ENCODE results near the gene S100A5.
"Not testable (repeated sequence)": the region's sequence is repeated elsewhere in the genome, so short reads cannot be mapped to it uniquely, and the experiment has no call there.

The S100A5 gene

DNA sequence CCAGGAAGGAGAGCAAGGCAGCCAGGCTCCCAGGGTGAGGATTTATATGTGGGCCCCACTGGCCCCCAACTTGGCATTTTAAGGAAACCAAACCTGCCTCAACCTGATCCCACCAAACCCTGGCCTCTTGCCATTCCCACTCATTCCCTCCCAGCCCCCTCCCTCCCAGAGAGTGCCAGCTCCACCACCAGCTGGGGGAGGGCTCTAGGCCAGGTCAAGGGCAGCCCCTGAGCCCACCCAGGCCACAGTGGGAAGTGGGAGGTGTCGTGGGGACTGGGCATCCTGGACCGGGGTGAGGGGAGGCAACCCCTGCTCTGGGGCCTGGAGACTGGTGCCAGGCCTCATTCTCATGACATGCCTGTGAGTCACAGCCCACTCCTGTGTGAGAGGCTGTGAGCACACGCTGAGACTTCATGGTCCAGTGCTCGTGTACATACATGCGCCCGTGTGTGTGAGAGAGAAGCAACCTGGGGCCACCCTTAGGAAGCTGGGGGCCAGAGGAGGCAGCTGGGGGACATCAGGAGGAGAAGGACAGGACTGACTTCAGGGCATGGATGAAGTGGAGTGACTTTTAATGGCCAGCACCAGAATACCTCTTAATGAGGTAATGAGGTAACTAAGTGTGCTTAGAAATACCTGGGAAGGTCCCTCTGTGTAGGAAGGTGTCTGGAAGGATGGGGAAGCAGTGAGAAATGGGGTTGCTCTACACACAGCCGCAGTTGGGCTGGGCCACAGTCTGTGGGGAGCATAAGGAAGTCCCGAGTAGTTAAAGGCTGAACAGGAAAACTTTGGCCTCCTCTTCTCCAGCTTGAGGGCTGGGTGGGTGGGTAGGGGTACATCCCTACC lies 25.0 kb upstream of the S100A5 start, which contains the start of gene S100A2:
Gene S100A2 (minus strand): TSS at position 316 of the 846 bp plus-strand sequence. CDS start 1,967 bp downstream, outside the sequence.
- DNase-seq (ENCODE audit: low read depth), result peak; percentile 91
- no peak within 1 kb of the TSS for H3K4me3 ChIP-seq (ENCODE audit: low read depth, low read length)

DNA sequence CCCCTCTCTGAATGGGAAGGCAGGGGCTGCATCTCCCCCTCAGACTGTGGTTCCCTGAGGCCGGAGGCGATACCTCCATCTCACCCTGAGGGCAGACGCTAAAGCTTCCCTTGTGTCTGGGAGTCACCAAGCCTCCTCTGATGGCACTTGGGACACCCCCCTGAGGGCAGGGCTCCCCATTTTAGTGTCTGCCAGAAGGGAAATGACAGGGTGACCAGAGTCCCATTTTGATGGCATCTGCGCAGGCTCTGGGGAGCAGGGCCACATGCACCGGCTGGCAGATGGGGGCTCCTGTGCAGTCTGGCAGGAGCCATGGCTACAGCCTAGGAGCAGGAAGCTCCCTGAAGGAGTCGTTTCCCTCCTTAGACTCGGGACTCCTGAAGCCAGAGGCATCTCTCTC lies 23.3 kb upstream of the S100A5 start:
- no peak overlapping the region for H3K4me3 ChIP-seq (ENCODE audit: low read depth, low read length)
- TF ChIP-seq, protein P1, sequence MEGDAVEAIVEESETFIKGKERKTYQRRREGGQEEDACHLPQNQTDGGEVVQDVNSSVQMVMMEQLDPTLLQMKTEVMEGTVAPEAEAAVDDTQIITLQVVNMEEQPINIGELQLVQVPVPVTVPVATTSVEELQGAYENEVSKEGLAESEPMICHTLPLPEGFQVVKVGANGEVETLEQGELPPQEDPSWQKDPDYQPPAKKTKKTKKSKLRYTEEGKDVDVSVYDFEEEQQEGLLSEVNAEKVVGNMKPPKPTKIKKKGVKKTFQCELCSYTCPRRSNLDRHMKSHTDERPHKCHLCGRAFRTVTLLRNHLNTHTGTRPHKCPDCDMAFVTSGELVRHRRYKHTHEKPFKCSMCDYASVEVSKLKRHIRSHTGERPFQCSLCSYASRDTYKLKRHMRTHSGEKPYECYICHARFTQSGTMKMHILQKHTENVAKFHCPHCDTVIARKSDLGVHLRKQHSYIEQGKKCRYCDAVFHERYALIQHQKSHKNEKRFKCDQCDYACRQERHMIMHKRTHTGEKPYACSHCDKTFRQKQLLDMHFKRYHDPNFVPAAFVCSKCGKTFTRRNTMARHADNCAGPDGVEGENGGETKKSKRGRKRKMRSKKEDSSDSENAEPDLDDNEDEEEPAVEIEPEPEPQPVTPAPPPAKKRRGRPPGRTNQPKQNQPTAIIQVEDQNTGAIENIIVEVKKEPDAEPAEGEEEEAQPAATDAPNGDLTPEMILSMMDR (conservative IDR thresholded peaks at IDR 0.05; ENCODE audit: low read depth, low read length), result no peak
- no peak for DNase-seq (ENCODE audit: low read depth)

More for the DNA sequence above, 25.0 kb upstream of the S100A5 start, which contains the start of gene S100A2:
- TF ChIP-seq, protein P1 (conservative IDR thresholded peaks at IDR 0.05; ENCODE audit: low read depth, low read length), result no peak

GRCh38 chr1:153563483-153563901 lies 22.8 kb upstream of the S100A5 start:
- no peak overlapping the region for H3K4me3 ChIP-seq (ENCODE audit: low read depth, low read length)
- no peak for DNase-seq (ENCODE audit: low read depth)
- TF ChIP-seq, protein P1 (conservative IDR thresholded peaks at IDR 0.05; ENCODE audit: low read depth, low read length), result no peak

DNA sequence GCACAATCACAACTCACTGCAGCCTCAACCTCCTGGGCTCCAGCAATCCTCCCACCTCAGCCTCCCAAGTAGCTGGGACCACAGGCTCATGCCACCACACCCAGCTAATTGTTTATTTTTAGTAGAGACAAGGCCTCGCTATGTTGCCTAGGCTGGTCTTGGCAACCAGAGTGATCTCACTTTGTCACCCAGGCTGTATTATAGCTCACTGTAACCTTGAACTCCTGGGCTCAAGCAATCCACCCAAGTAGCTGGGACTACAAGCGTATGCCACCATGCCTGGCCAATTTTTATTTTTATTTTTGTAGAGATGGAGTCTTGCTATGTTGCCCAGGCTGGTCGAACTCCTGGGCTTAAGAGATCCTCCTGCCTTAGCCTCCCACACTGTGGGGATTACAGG lies 21.3 kb upstream of the S100A5 start:
- DNase-seq (ENCODE audit: low read depth); H3K4me3 ChIP-seq (ENCODE audit: low read depth, low read length): not testable (repeated sequence)

GRCh38 chr1:153561466-153561985 lies 20.8 kb upstream of the S100A5 start:
- no peak overlapping the region for H3K4me3 ChIP-seq (ENCODE audit: low read depth, low read length)
- no peak for DNase-seq (ENCODE audit: low read depth)
- TF ChIP-seq, protein P1 (conservative IDR thresholded peaks at IDR 0.05; ENCODE audit: low read depth, low read length), result no peak

DNA sequence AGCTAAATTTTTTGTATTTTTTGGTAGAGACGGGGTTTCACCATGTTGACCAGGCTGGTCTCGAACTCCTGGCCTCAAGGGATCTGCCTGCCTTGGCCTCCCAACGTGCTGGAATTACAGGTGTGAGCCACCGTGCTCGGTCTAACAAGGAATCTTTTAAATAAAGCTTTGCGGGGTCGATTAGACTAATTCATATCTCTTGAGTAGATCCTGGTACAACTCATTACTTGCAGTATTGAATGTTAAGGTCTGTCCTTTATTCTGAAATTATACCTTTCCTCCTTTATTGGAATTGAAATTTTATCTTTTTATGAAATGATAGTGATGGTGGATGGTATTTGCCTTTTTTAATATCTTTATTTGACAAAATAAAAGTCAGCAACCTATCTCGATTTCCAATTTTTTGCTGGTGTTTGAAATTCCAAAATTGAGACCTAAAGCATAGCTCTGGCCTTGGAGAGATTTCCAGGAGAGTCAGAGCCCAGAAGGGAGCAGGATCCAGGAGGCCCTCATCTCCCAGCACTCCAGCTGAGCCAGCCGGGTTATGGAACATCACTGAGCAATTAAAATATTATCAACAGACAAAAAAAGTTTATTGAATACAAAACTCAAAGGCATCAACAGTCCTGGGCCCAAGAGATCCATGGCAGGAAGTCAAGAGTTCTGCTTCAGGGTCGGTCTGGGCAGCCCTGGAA lies 20.2 kb upstream of the S100A5 start:
- TF ChIP-seq, protein P1 (conservative IDR thresholded peaks at IDR 0.05; ENCODE audit: low read depth, low read length), result no peak
- no peak for DNase-seq (ENCODE audit: low read depth)

DNA sequence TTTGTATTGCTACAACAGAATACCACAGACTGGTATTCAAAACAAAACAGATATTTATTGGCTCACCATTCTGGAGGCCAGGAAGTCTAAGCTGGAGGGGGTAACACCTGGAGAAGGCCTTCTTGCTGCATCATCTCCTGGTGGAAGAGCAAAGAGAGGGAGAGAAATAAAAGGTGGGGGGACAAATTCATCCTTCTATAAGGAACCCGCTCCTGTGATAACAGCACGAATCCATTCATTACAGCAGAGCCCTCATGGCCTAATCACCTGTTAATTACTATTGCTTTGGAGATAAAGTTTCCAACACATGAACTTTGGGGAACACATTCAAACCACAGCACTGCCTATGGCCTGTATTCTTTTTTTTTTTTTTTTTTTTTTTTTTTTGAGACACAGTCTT lies 19.5 kb upstream of the S100A5 start:
- no peak for DNase-seq (ENCODE audit: low read depth)
- TF ChIP-seq, protein P1 (conservative IDR thresholded peaks at IDR 0.05; ENCODE audit: low read depth, low read length), result no peak

More for the DNA sequence above, 20.2 kb upstream of the S100A5 start:
- no peak overlapping the region for H3K4me3 ChIP-seq (ENCODE audit: low read depth, low read length)

More for the DNA sequence above, 19.5 kb upstream of the S100A5 start:
- H3K4me3 ChIP-seq (ENCODE audit: low read depth, low read length), result no peak overlapping the region
